Measurements from ENCODE around the gene TOB1. TPM values are rescaled to one million over a fixed set of nuclear protein-coding genes. Genes with fewer than 3 reads are reported as not detected.

Gene TOB1
- total RNA-seq, 1 experiment from 2014 or later = 31.6 TPM

DNA sequence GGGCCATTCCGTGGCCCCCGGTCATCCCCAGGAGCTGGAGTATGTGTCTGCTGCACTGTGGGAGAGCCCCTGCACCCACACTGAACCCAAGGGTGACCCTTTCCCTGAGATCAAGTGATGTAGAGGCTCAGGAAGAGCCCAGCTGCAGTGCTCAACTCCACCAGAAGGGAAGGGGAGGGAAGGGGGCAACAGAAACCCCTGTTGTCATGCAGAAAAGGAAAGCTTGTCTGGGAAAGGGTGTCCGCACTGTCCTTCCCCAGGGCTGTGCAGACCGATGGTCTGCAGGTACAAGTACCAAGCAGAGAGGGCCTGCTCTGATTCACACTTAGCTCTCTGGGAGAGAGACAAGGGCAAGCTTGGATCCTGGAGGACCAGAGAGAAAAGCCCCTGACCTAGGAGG, 45.7 kb upstream of the TOB1 start:
- Histone ChIP-seq H4K5ac (ENCODE audit: insufficient read length, low read depth, low read length) (no peak overlapping the region), H3K9ac (ENCODE audit: extremely low read depth, insufficient read length, low read length) (no peak overlapping the region), H3K27me3 (ENCODE audit: insufficient read depth, low read length) (no peaks in the 10 kb centered on the region), H3K27ac (ENCODE audit: insufficient read length, low read depth, low read length) (no peak overlapping the region), H3K4me2 (ENCODE audit: insufficient read depth, insufficient read length, low read length) (no peak overlapping the region), H3K9me3 (ENCODE audit: control insufficient read depth, low read depth, low read length) (no peaks in the 10 kb centered on the region), H2BK12ac (ENCODE audit: insufficient read length, low read depth, low read length) (no peak overlapping the region), H2AK5ac (ENCODE audit: insufficient read length, low read length) (no peak overlapping the region), H3K79me2 (ENCODE audit: insufficient read depth, low read length) (no peaks in the 10 kb centered on the region), H4K8ac (replicated peaks; ENCODE audit: insufficient read length, low read depth, low read length) (no peak overlapping the region), H4K20me1 (ENCODE audit: control insufficient read depth, insufficient read depth, insufficient read length) (no peaks in the 10 kb centered on the region), H3K4ac (ENCODE audit: low read depth, low read length) (no peak overlapping the region), H4K91ac (ENCODE audit: insufficient read length, low read depth, low read length) (no peak overlapping the region), H3K56ac (ENCODE audit: insufficient read length, low read depth, low read length) (no peak overlapping the region), H3K14ac (ENCODE audit: insufficient read depth, low read length) (no peak overlapping the region; the same call in 1 of the 2 replicates), H3K79me1 (ENCODE audit: insufficient read depth, low read depth, low read length, poor library complexity, severe bottlenecking) (no peaks in the 10 kb centered on the region), H3K4me1 (ENCODE audit: insufficient read depth, low read length) (peaks cover 13% of the 10 kb centered on the region; the same call in 1 of the 2 replicates), H2AFZ (ENCODE audit: low read length) (peak overlapping the region; percentile 94), H2BK5ac (ENCODE audit: insufficient read length, low read length) (no peak overlapping the region), H3T11ph (ENCODE audit: low read length) (no peak overlapping the region), H2BK20ac (ENCODE audit: low read depth, low read length, poor library complexity, severe bottlenecking) (no peak overlapping the region), H2BK120ac (ENCODE audit: low read depth, low read length, poor library complexity, severe bottlenecking) (no peak overlapping the region), H2BK15ac (ENCODE audit: low read depth, low read length) (no peak overlapping the region), H3K23me2 (ENCODE audit: insufficient read length, low read depth, low read length, poor library complexity, severe bottlenecking) (no peaks in the 10 kb centered on the region), H3K23ac (ENCODE audit: insufficient read length, low read depth, low read length) (no peak overlapping the region), H3K18ac (ENCODE audit: insufficient read length, low read depth, low read length) (no peak overlapping the region)
- no CpG with 5 or more reads among the region's 4 CpGs for WGBS (ENCODE audit: extremely low coverage, insufficient read length, low lambda C conversion rate)
- Mint-ChIP-seq H3K27ac (no peak overlapping the region), H3K4me1 (peaks cover 52 to 70% of the 10 kb centered on the region in 2 experiments), H3K4me3 (no peak overlapping the region; a peak in 1 of 5 replicates), H3K27me3 (ENCODE audit: low read depth) (no peaks in the 10 kb centered on the region), H3K36me3 (ENCODE audit: insufficient read depth in 1 of 3, low read depth in 3 of 3) (no peaks in the 10 kb centered on the region; a peak in 2 of 7 replicates), H3K9me3 (peaks cover 2% of the 10 kb centered on the region in 2 experiments; a peak in 2 of 5 replicates)
- TF ChIP-seq, protein P1, sequence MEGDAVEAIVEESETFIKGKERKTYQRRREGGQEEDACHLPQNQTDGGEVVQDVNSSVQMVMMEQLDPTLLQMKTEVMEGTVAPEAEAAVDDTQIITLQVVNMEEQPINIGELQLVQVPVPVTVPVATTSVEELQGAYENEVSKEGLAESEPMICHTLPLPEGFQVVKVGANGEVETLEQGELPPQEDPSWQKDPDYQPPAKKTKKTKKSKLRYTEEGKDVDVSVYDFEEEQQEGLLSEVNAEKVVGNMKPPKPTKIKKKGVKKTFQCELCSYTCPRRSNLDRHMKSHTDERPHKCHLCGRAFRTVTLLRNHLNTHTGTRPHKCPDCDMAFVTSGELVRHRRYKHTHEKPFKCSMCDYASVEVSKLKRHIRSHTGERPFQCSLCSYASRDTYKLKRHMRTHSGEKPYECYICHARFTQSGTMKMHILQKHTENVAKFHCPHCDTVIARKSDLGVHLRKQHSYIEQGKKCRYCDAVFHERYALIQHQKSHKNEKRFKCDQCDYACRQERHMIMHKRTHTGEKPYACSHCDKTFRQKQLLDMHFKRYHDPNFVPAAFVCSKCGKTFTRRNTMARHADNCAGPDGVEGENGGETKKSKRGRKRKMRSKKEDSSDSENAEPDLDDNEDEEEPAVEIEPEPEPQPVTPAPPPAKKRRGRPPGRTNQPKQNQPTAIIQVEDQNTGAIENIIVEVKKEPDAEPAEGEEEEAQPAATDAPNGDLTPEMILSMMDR (conservative IDR thresholded peaks at IDR 0.05) = peak; percentile 44; the same call in 2 of the 3 replicates
- peak; percentile 73 for DNase-seq

Measured in H9 (cell line).